Cardiac fibroblast (primary cell): Measurements from ENCODE around the gene YPEL2.
"Not testable (repeated sequence)": the region's sequence is repeated elsewhere in the genome, so short reads cannot be mapped to it uniquely, and the experiment has no call there.

Experiments
- DNase-seq, 2 donors: peaks; one replicate each; pipeline versions ENCODE4 v3.0.0 to v3.0.0-alpha.2; 2010; ENCODE audit warnings: low read depth in 2 of 2
- H3K4me3 ChIP-seq, 2 donors: replicated peaks in 1 of 2; 1 replicate in 1 of 2; 2 replicates in 1 of 2; pipeline ENCODE4 v1.5.1; 2011; ENCODE audit warnings: low read depth in 2 of 2, low read length in 2 of 2, mild to moderate bottlenecking in 2 of 2, moderate library complexity in 1 of 2
- CTCF ChIP-seq: IDR thresholded peaks from one replicate; pipeline ENCODE4 v1.5.1; 2011; ENCODE audit warnings: low read depth, mild to moderate bottlenecking, low read length, inconsistent platforms

Gene YPEL2

DNA sequence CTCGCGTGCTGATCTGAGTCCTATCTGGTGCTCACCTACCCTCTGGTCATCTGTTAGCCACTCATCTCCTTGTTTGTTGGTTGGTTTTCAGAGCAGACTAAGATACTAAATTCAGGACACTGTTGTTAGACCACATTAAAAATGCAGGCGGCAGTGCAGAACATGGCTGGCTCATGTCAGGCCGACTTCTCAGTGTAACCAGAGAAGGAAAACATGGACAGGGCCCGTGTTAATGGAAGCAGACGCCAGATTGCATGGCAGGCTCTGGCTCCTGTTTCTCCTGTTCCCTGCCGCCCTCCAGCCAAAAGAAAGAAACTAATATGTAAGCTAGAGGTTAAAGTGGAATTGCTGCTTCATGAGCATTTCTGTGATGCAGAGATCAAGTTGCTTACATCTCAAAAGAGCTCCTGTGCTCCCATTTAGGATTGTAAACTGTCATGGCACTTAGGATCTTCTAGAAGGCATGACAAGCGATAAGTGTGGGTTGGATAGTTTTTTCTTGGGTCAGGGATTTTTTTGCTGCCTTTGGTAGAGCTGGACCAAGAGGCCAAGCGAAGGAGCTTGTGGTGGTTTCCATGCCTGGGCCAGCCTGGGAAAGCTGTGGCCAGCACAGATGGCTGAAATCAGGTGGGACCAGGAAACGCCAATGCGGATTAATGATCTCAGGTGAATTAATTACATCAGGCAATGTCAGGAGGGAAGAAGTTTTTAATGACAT, 56.1 kb downstream of the YPEL2 start:
- TF ChIP-seq CTCF: no peak
- no peak overlapping the region for H3K4me3 ChIP-seq
- peak in 1 of 2 donors; percentile 8 for DNase-seq

DNA sequence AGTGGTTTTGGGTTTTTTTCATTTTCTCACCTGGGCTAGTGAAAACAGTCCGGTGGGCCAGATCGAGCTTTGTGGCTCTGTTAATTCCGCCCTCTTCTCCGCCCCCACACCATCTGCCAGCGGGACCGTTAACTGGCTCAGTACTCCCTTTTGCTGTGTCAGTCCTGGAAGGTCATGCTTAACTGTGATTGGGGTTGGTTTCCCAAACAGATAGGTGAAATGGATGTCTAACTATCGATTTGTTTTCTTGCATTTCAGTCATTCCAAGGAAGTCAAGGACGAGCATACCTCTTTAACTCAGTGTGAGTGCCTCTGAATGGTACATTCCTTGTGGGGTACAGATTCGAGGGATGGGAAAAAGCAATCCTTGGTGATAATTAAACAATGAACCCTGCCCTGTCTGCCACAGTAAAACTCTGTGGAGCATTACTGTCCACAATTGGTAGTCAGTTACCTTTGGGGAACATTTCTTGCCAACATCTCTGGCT, 56.7 kb downstream of the YPEL2 start:
- H3K4me3 ChIP-seq: no peak overlapping the region
- TF ChIP-seq CTCF: no peak
- DNase-seq: no peak

- no peak for DNase-seq
- no peak for TF ChIP-seq CTCF
- H3K4me3 ChIP-seq: no peak overlapping the region
Measured at GRCh38 chr17:59389066-59389465, 57.6 kb downstream of the YPEL2 start.

- TF ChIP-seq CTCF: no peak
- no peak for DNase-seq
- H3K4me3 ChIP-seq: no peak overlapping the region
Measured at GRCh38 chr17:59391021-59391420, 59.6 kb downstream of the YPEL2 start.

GRCh38 chr17:59392973-59393679, 61.7 kb downstream of the YPEL2 start:
- H3K4me3 ChIP-seq: no peak overlapping the region
- TF ChIP-seq CTCF: no peak
- no peak for DNase-seq

- not testable (repeated sequence) for H3K4me3 ChIP-seq, DNase-seq
Measured at GRCh38 chr17:59393742-59394410, 62.4 kb downstream of the YPEL2 start.

GRCh38 chr17:59396134-59396826, 64.8 kb downstream of the YPEL2 start:
- H3K4me3 ChIP-seq: no peak overlapping the region
- no peak for TF ChIP-seq CTCF
- DNase-seq: no peak
